ENCODE data around the gene TENT5A. TPM values are rescaled to one million over a fixed set of nuclear protein-coding genes. Genes with fewer than 3 reads are reported as not detected.

Gene TENT5A
- total RNA-seq, 1 donor from 2014 or later: 17.2 TPM

GRCh38 chr6:81771097-81771496 lies 18.6 kb upstream of the TENT5A start:
- Histone ChIP-seq H3K4me3 (no peak overlapping the region), H3K36me3 (no peaks in the 10 kb centered on the region), H3K27ac (no peak overlapping the region), H3K4me1 (peaks cover 16% of the 10 kb centered on the region), H3K27me3 (no peaks in the 10 kb centered on the region), H3K9me3 (no peaks in the 10 kb centered on the region)
- DNase-seq: no peak
- no peak for TF ChIP-seq CTCF (IDR thresholded peaks at IDR 0.05)
- no peak for ATAC-seq
- intact Hi-C loops (cut with DNase I): no loop called here

- Histone ChIP-seq H3K4me3 (no peak overlapping the region), H3K27me3 (no peaks in the 10 kb centered on the region), H3K36me3 (no peaks in the 10 kb centered on the region), H3K4me1 (peaks cover 20% of the 10 kb centered on the region), H3K27ac (no peak overlapping the region), H3K9me3 (no peaks in the 10 kb centered on the region)
- TF ChIP-seq CTCF (IDR thresholded peaks at IDR 0.05): no peak
- no peak for DNase-seq
- no peak for ATAC-seq
- intact Hi-C loops (cut with DNase I): no loop called here
Measured at GRCh38 chr6:81770381-81770780, 17.9 kb upstream of the TENT5A start.

GRCh38 chr6:81769824-81770223 lies 17.3 kb upstream of the TENT5A start:
- Histone ChIP-seq H3K4me3 (no peak overlapping the region), H3K36me3 (no peaks in the 10 kb centered on the region), H3K27ac (no peak overlapping the region), H3K27me3 (no peaks in the 10 kb centered on the region), H3K9me3 (no peaks in the 10 kb centered on the region), H3K4me1 (peaks cover 20% of the 10 kb centered on the region)
- TF ChIP-seq CTCF (IDR thresholded peaks at IDR 0.05): no peak
- DNase-seq (no peak), ATAC-seq (no peak)
- intact Hi-C loops (cut with DNase I): no loop called here

- Histone ChIP-seq H3K9me3 (no peaks in the 10 kb centered on the region), H3K36me3 (no peaks in the 10 kb centered on the region), H3K4me1 (peaks cover 20% of the 10 kb centered on the region), H3K4me3 (no peak overlapping the region), H3K27me3 (no peaks in the 10 kb centered on the region), H3K27ac (no peak overlapping the region)
- intact Hi-C loops (cut with DNase I): no loop called here
- no peak for ATAC-seq
- no peak for TF ChIP-seq CTCF (IDR thresholded peaks at IDR 0.05)
- DNase-seq: no peak
Measured at GRCh38 chr6:81768150-81768942, 15.9 kb upstream of the TENT5A start.

- Histone ChIP-seq H3K9me3 (no peaks in the 10 kb centered on the region), H3K36me3 (no peaks in the 10 kb centered on the region), H3K27me3 (no peaks in the 10 kb centered on the region), H3K4me3 (no peak overlapping the region), H3K4me1 (peaks cover 20% of the 10 kb centered on the region), H3K27ac (no peak overlapping the region)
- intact Hi-C loops (cut with DNase I): no loop called here
- TF ChIP-seq CTCF (IDR thresholded peaks at IDR 0.05): no peak
- peak; percentile 50 for ATAC-seq
- DNase-seq: no peak
Measured at GRCh38 chr6:81767163-81767891, 14.8 kb upstream of the TENT5A start.

All from upper lobe of right lung (tissue), 1 donor.